Measurements from ENCODE around the gene DHRSX.
"Not testable (repeated sequence)": the region's sequence is repeated elsewhere in the genome, so short reads cannot be mapped to it uniquely, and the experiment has no call there.

DHRSX gene

GRCh38 chrX:2497961-2498780 is 2.6 kb downstream of the DHRSX start:
- DNase-seq = no peak

- no peak for DNase-seq
Measured at GRCh38 chrX:2495595-2495994, 5.2 kb downstream of the DHRSX start.

GRCh38 chrX:2492531-2493218 is 8.1 kb downstream of the DHRSX start:
- no peak for DNase-seq

- DNase-seq = no peak
Measured at GRCh38 chrX:2490634-2491033, 10.1 kb downstream of the DHRSX start.

GRCh38 chrX:2489446-2490445 is 11.0 kb downstream of the DHRSX start:
- no peak for DNase-seq

GRCh38 chrX:2488621-2489285 is 12.0 kb downstream of the DHRSX start:
- no peak for DNase-seq

GRCh38 chrX:2487366-2487765 is 13.4 kb downstream of the DHRSX start:
- no peak for DNase-seq

GRCh38 chrX:2486476-2487133 is 14.2 kb downstream of the DHRSX start:
- DNase-seq = no peak

GRCh38 chrX:2485789-2486345 is 14.9 kb downstream of the DHRSX start:
- DNase-seq = no peak

GRCh38 chrX:2484721-2485648 is 15.8 kb downstream of the DHRSX start:
- DNase-seq = no peak

GRCh38 chrX:2484256-2484655 is 16.5 kb downstream of the DHRSX start:
- DNase-seq = no peak

- DNase-seq = no peak
Measured at GRCh38 chrX:2483398-2484060, 17.2 kb downstream of the DHRSX start.

- DNase-seq = not testable (repeated sequence)
Measured at GRCh38 chrX:2481597-2481996, 19.2 kb downstream of the DHRSX start.

GRCh38 chrX:2479982-2480381 is 20.8 kb downstream of the DHRSX start:
- DNase-seq = not testable (repeated sequence)

- no peak for DNase-seq
Measured at GRCh38 chrX:2479420-2479780, 21.4 kb downstream of the DHRSX start.

GRCh38 chrX:2478546-2479419 is 22.0 kb downstream of the DHRSX start:
- DNase-seq = no peak

GRCh38 chrX:2477313-2477712 is 23.5 kb downstream of the DHRSX start:
- not testable (repeated sequence) for DNase-seq

- no peak for DNase-seq
Measured at GRCh38 chrX:2474963-2475726, 25.6 kb downstream of the DHRSX start.

Data from suppressor macrophage treated with lipopolysaccharide for 1 hour (primary cell).